NCI-H1417 treated with DMSO at 0.1 percent for 48 hours (cell line): ENCODE measurements around the gene RAD51.

Source experiments
- DNase-seq: peaks from one replicate; lab custom pipeline; 2025; lab: John Stamatoyannopoulos, UW

RAD51 gene

DNA sequence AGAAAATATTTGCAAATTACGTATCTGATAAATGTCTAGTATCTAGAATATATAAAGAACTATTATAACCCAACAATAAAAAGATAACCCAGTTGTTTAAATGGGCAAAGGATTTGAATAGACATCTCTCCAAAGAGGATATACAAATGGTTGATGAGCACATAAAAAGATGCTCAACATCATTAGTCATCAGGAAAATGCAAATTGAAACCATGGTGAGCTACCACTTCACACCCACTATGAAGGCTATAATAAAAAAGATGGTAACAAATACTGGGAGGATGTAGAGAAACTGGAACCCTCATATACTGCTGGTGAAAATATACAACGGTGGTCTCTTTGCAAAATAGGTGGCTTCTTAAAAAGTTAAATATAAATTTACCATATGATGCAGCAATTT is 28.0 kb downstream of the RAD51 start:
- no peak for DNase-seq

DNA sequence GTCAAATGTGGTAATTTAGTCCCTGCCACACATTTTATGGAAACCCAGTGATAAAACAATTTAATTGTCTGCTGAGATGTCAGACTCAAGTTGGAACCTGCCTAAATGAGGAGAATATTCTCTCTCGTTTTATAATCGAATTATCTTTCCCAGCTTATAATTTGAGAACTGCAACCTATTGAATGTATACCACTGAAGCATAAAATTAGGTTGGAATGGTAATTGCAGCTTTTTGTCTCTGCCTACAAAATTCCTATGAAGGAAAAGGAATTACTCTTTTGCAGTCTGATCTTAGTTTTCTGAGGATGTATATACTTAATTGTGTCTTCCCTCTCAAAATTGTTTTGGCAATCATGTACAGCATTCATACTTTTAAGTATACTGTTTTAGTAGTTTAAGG is 28.9 kb downstream of the RAD51 start:
- DNase-seq: no peak

DNA sequence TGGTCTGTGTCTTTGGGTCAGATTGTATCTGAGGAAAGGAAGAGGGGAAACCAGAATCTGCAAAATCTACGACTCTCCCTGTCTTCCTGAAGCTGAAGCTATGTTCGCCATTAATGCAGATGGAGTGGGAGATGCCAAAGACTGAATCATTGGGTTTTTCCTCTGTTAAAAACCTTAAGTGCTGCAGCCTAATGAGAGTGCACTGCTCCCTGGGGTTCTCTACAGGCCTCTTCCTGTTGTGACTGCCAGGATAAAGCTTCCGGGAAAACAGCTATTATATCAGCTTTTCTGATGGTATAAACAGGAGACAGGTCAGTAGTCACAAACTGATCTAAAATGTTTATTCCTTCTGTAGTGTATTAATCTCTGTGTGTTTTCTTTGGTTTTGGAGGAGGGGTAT is 36.1 kb downstream of the RAD51 start:
- DNase-seq: no peak

DNA sequence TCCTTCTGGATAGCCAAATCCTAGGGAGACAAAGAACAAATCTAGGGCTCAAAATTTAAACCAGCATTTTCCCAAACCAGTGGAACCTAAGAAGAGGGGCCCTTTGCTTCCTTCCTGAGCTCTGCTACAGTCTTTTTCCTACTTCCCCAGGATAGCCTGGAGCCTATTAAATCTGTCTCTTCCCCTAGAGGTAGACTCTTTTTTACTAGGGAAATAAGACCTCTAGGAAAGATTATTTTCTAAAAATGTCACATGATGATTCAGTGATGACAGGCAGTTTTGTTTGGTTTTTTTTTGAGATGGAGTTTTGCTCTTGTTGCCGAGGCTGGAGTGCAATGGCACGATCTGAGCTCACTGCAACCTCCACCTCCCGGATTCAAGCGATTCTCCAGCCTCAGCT is 41.6 kb downstream of the RAD51 start:
- DNase-seq: no peak

DNA sequence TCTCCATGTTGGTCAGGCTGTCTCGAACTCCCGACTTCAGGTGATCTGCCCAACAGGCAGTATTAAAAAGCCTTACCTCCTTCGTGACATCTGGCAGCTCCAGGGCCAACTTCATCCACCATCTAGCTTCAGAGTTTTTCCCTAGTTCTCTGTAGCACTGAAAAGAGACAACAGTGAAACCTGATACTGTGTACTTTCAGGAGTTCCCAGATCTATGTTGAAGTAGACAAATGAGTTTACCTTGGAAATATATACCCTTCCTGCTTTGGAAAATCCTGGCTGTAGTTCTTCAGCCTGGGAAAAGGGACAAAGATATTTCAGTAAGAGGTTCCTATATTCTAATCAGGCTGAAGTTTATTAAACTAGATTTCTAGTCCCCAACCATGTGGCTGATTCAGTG is 42.1 kb downstream of the RAD51 start:
- DNase-seq: no peak

DNA sequence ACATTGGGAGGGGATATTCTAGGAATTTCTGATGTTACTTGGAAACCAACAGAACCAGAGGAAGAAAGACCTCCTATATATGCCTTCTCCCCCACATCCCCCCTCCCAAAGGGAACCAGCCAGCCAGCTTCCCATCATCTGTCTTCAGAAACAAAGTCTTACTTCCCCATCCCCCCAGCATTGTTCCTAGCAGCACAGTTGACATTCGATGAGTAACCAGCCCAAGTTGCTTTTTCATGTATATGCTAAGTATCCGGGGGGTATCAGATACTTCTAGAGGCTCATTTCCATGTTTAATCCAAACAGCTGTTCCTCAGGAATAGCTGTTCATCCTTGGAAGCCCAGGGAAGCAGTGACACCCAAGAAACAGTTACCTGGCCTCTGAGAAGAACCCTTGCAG is 44.1 kb downstream of the RAD51 start:
- no peak for DNase-seq

DNA sequence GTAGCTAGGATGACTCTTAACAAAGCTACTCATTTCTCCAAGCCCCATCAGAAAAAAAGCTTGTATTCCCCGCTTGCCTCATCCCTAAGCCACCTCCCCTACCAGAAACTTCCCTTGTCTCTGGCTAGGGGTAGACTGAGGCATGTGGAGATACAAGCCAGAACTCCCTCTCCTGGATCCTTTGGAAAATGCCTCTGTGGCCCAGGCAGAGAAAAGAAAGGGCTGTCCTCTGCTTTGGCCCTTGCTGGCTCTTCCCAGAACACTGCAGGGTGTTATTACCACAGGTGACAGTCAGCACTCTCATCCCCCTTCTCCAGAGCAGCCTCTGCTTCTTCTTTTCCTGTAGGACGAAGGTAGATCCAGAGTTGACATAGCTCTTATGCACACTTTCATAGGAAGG is 44.9 kb downstream of the RAD51 start:
- no peak for DNase-seq

DNA sequence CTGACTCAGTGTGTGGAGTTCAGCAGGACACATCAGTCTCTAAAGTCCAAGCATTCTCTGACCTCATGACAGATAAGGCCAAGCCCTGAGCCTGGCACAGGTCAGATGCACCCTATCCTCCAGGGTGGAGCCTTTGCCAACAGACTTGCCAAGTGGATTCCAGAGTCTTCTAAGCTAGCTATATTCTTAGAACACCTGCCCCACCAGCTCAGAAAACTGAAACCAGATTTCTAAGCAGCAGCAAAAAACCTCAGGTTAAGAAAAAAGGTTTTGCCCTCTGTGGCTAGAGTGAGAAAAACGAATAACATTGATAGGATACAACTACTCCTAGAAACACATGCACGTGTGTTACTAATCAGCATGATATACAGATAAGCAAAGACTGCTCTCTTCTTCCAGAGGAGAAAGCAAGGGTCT is 48.5 kb downstream of the RAD51 start:
- DNase-seq: no peak

DNA sequence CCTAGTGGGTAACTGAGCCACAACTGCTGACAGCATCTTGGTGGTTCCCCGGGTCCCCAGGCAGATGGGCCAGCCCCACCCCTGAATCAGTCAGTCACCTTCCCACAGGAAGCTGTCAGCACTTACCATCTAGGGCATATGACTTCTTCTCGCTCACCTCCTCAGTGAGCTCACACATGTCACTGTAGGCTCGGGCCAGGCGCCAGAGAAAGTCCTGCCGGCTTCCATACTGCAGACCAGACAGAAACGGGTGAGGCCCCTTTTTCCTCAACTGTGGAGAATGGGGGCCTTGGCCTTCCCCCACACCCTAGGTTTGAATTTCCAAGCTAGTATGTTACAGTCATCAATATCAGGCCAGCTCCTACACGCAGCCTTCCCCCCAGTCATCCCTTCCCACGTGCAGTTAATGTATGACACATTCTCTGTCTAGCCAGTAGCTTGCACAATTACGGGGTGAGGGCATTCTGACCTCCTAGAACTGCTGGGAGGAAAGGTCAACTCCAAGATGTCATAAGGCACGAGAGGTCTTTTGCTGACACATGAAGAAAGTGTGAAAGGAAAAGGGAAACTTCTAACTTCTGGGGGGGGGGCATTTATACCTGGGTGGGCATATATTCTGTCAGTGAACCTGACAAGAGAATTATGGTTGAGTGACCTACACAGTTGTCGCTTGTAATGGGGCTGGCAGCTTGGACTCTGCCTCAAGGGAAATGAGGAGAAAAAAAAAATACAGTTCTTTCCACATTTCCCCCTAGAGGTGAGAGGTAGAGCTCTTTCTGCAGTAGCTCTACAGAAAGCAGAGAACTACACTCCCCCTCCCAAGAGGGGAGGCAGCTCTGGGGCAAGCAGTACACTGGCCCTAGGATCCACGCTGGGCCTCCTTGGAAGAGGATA is 49.2 kb downstream of the RAD51 start:
- no peak for DNase-seq

DNA sequence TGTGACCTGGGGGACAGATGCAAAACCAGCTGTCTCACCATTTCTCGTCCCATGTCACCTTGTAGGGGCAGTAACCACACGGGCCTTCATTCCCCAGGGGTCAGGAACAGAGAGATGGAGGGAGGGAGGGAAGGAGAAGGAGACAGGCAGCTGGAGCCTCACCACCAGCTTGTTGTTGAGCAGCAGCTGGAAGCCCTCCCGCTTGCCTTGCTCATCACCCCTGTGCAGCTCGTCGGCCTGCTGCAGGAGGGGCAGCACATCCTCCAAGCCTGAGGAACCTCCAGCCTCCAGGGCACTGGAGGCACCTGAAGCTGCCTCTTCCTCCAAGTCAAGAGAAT is 49.8 kb downstream of the RAD51 start:
- no peak for DNase-seq

DNA sequence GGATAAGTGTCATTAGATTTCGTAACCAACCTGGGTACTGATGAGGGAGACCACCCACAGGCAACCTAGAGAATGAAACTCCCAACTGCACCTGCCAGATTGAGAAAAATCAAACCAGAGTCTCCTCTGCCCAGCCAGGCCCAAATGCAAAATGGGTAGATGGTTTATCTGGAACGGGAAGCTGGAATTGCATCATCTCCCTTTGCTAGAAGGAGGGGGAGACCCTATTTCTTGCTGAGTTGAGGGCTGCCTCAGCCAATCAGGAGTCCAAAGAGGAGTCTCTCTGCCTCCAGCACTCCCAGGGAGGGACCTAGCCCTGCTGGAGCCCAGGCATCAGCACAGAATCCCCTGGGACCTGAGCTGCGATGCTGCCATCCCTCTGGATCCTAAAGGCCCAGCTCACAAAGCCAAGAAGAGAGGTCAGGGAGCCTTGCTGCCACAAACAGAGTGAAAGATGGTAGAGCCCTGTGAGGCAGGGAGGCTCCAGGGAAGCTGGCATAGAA is 52.0 kb downstream of the RAD51 start:
- DNase-seq: no peak

DNA sequence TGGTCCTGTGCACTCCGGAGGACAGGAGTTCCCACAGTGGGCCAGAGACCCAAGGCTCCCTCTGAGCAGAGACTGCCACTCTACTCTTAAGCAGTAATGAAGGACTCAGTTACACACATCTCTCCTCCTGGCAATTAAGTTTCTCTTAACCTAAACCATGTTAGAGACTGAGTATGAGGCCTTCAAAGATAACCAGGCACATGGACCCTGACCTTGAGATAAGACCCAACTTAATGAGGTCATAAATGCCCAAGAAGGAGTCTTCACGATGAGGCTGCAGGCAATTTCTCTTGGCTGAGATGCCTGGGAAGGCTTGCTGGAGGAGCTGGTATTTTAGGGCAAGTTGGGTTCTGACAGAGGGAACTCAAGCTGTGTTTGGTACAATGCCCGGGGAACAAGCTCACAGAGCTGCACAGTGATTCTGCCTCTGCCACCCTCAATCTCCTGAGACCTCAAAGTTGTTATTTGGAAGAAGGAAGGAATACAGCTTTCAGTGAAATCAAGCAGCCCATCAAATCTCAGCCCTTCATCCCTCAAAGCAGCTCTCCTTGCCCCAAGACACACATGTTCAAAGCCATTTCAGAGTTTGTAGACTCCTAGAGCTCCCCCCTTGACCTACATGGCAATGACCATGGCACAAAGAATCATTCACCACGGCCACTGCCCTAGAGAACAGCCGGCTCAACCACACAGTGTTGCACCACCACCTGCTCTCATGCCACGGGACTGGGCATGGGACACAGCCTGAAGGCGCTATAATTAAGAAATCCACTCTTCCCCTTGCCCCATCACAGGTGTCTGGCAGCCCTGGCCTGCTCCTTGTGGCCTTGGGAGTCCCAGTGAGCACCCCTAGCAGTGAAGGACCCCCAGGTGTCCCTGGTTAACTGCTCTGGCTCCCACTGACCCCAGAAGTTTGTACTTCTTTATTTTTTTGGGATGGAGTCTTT is 53.0 kb downstream of the RAD51 start:
- no peak for DNase-seq

DNA sequence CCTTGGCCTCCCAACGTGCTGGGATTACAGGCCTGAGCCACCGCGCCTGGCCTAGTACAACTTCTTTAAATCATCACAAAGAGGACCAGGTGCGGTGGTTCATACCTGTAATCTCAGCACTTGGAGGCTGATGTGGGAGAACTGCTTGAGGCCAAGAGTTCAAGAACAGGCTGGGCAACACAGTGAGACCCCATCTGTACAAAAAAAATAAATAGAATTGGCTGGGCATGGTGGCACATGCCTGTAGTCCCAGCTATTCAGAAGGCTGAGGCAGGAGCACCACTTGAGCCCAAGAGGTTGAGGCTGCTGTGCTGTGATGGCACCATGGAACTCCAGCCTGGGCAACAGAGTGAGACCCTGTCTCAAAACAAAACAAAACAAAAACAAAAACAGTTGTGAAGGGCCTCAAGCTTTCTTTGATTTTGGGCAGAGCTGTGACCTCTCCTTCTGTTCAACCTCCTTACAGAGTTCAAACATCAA is 54.2 kb downstream of the RAD51 start:
- no peak for DNase-seq

DNA sequence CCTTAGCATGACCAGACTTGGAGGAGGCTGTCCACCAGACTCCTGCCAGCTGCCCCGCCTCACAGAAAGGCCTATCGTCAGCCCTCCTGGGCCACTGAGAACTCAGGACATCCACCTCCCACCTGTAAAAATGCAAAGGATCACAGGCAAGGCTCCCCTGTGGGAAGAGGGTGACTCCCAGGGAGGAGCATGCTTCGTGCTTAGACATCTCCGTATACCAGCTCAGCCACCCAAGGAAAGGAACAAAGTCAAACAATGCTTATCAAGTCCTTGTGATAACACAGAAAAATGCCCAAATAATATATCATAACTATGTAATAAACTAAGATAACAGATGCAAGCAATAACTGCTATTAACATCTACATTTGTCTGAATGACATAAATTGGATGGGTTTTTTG is 55.9 kb downstream of the RAD51 start:
- no peak for DNase-seq

DNA sequence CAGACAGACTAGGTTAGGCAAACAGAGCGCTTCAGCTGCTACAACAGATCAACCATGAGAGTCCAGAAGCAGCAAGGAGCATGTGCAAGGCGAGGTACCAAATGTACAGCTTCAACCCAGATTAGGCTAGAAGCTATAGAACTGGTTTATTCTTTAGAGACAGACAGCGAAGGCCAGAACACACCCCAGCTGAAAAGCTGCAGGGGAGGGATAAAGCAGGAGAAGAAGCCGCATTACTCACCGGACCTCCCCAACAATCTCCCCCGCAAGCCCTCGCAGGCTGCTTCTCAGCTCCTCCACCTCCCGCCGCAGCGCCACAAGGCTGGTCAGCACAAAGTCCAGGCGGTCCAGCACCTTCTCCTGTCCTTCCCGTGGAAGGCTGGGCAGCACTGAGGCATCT is 56.8 kb downstream of the RAD51 start:
- DNase-seq: no peak

DNA sequence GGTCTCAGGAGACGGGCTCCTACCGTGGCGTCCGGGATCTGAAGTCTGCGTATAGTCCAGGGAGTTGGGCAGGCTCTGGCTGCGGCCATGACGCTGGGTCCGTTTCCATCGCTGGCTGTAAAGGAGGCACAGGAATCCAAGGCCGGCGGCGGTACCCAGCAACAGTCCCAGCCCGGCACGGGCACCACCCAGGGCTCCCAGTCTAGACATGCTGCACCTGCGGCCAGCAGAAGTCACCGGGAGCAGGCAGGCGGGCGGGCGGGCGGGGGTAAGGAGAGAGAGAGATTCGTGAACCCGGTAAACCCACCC is 59.6 kb downstream of the RAD51 start:
- no peak for DNase-seq

DNA sequence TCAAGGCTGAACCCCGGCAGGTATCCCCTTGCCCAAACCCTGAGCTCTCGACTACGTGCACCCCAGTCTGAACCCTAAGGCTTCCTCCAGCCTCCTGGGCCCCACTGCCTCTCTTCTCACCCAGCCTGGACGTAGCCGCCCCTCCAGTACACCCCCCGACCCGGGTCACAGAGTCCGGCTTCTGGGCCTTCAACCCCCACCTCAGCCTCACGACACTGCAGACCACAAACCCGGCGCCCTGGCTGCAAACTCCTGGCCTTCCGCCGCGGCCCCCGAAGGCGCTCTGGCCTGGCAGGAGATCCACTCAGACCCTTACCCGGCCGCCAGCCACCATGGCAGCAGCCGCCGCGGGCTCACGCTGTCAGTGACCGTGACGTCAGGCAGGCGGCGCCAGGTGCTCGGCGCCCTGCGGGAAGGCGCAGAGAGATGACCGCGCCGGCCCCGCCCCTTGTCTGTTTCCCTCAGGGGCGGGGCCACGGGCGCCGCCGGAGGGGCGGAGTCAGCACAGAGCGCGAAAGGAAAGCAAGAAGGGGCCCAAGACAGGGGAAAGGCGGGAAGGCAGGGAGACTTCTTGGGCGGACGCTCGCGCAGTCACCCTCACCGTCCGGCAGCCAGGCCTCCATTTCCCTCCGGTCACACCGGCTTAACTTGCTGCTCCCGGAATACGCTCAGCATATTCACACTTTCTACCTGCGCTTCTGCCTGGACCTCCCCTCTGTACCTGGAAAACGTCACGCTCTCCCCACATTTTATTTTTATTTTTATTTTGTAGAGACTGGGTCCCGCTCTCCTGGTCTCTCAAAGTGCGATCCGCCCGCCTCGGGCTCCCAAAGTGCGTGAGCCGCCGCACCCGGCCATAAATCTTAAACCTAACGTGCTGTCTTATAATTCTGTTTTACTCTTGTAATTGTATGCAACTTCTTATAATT is 60.2 kb downstream of the RAD51 start, which contains the start of gene RMDN3:
Gene RMDN3 (minus strand): TSS at position 372 of the 929 bp plus-strand sequence. CDS start 471 bp downstream, outside the sequence.
- no peak for DNase-seq

DNA sequence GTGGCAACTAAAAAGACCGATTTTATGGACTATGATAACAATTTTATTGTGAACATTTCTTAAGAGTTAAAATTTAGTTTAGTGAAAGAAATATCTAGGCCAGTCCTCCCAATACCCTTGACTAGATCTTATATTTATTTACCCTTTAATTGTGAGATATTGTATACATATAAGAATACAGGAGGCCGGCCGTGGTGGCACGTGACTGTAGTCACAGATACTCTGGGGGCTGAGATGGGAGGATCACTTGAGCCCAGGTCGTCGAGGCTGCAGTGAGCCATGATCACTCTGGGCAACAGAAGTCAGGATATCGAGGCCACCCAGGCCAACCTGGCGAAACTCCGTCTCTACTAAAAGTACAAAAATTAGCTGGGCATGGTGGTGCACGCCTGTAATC is 60.8 kb downstream of the RAD51 start:
- DNase-seq: no peak

DNA sequence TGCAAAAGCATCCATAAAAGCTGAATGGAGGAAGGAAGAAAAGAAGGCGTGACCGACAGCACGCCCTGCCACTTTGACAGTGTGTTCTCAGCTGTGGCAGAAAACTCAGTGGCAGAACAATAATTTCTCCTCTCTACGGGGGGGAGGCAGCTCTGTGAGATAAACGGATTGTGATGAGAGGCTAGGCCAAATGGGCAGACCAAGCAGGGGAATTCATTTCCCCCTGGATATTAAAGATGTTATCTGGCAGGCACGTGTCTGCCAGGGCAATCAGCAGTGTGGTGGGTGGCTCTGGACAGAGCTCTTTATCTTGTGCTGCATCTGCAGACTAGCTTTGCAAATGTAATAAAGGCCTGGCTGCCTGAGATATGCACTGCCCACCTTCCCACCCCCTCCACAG is 62.0 kb downstream of the RAD51 start:
- no peak for DNase-seq

DNA sequence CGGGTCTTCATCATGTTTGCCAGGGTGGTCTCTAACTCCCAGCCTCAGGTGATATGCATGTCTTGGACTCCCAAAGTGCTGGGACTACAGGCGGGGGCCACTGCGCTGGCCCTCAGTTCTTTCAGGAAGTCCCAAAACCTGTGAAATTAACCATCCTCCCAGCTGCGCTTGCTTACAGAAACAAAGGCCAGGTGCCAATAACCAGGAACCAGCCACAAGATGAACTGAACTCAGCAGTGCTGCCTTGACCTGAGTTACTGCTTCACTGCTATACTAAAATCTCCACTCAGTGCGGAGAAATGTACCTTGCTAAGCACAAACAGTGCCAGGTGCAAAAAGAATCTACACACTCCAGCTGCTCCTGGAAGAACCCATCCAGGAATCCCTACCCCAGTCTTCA is 65.0 kb downstream of the RAD51 start:
- DNase-seq: no peak

DNA sequence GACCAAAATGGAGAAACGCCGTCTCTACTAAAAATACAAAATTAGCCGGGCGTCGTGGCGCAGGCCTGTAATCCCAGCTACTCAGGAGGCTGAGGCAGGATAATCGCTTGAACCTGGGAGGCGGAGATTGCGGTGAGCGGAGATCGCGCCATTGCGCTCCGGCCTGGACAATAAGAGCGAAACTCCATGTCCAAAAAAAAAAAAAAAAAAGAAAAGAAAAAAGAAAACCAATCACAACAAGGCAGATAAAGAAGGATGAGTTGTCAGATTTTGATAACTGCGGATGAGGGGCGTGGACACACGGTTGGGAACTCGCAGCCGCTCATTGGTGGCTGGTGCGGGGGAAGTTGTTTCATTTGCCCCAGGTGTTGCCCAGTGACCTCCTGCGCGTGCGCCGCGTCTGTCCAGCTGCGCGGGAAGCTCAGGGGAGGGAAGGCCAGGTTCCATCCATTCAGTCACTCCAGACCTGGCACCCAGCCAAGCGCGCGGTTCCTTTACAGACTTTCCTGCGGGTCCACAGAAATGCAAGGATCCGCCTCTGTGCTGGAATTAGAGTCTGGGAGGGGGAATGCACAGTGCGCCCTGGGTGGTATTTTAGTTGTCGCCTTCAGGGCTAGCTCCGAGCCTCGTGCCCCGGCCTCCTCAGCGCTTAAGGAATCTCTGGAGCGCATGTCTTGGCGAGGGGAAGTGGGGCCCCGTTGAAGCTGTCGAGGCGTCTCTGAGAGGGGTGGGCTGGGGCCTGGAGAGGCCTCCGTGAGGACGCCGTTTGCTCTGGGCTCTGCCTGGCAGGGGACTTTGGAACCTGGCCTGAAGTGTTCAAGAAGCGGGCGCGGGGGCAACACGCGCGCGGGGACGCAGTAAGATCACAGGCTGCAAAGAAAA is 68.2 kb downstream of the RAD51 start:
- peak; percentile 62 for DNase-seq
